IPS DF 4.7 (cell line): ENCODE results near the gene IFT25.

Source experiments
- DNase-seq: peaks from one replicate; pipeline ENCODE4 v3.0.0-alpha.2; 2013; ENCODE audit warnings: low spot score; ENCODE audit errors: extremely low read depth

Gene IFT25

GRCh38 chr1:53930932-53931331, 14.6 kb downstream of the IFT25 start:
- no peak for DNase-seq

- no peak for DNase-seq
These were observed 16.1 kb downstream of the IFT25 start for GRCh38 chr1:53929246-53929960.

- DNase-seq: no peak
These were observed 18.1 kb downstream of the IFT25 start for GRCh38 chr1:53927376-53927881.

GRCh38 chr1:53919675-53920066, 25.8 kb downstream of the IFT25 start:
- DNase-seq: no peak

- DNase-seq: no peak
These were observed 27.2 kb downstream of the IFT25 start for GRCh38 chr1:53918343-53918742.

- no peak for DNase-seq
These were observed 32.0 kb downstream of the IFT25 start for GRCh38 chr1:53913352-53914033.

- DNase-seq: no peak
These were observed 34.1 kb downstream of the IFT25 start for GRCh38 chr1:53911442-53911841.

- DNase-seq: no peak
These were observed 35.6 kb downstream of the IFT25 start for GRCh38 chr1:53909946-53910345.

- DNase-seq: no peak
These were observed 39.4 kb downstream of the IFT25 start for GRCh38 chr1:53906121-53906520.

- DNase-seq: no peak
These were observed 40.0 kb downstream of the IFT25 start for GRCh38 chr1:53905509-53905908.

- DNase-seq: no peak
These were observed 43.0 kb downstream of the IFT25 start for GRCh38 chr1:53902235-53903138.

GRCh38 chr1:53899708-53900107, 45.8 kb downstream of the IFT25 start:
- DNase-seq: no peak

- no peak for DNase-seq
These were observed 46.3 kb downstream of the IFT25 start for GRCh38 chr1:53899206-53899628.

GRCh38 chr1:53896635-53897229, 48.8 kb downstream of the IFT25 start:
- no peak for DNase-seq

- DNase-seq: no peak
These were observed 50.1 kb downstream of the IFT25 start for GRCh38 chr1:53895421-53895820.

GRCh38 chr1:53894644-53895043, 50.9 kb downstream of the IFT25 start:
- no peak for DNase-seq

GRCh38 chr1:53893999-53894636, 51.4 kb downstream of the IFT25 start, which contains the start of gene DIO1:
Gene DIO1 (plus strand): TSS chr1:53894187. CDS start chr1:53894211, 24 bp downstream.
- DNase-seq: no peak

- no peak for DNase-seq
These were observed 52.6 kb downstream of the IFT25 start for GRCh38 chr1:53892911-53893310.

GRCh38 chr1:53891678-53892077, 53.8 kb downstream of the IFT25 start:
- DNase-seq: no peak

- no peak for DNase-seq
These were observed 54.5 kb downstream of the IFT25 start for GRCh38 chr1:53891018-53891417.

- DNase-seq: no peak
These were observed 55.0 kb downstream of the IFT25 start for GRCh38 chr1:53890522-53890941.
